ENCODE results near the gene TP53AIP1. TPM values are rescaled to one million over a fixed set of nuclear protein-coding genes. Genes with fewer than 3 reads are reported as not detected.
A peak's percentile ranks its signal among the peaks of the same experiment; 100 is the strongest.

The TP53AIP1 gene
- total and polyA plus RNA-seq, 9 of the 15 experiments (the other 6 are each of a cell fraction or from before 2014, with no cell fraction given) = not detected

DNA sequence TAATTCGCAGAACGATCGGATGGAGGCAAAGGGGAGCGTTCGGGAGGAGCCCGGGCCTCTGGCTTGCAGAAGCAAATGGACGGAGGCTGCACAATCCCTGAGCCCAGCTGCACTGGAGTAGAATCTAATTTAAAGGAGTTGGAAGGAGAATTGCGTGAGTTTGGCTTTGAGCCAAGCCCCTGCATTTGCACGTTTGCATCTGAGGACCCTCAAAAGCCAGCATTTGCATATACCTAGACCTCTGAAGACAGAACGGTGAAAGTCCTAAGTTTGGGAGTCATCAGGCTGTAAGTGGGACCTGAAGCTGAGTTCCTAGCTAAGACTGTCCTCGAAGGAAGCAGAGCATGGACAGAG is 15.6 kb downstream of the TP53AIP1 start:
- no peaks in the 10 kb centered on the region for H3K9me1 ChIP-seq (ENCODE audit: control insufficient read depth, insufficient read depth, low read length)
- DNase-seq (ENCODE audit: extremely low read depth in 1 of 4, low spot score in 3 of 4) = no peak
- no TSS peak for BruUV-seq (replicated peaks)
- in situ Hi-C loops (cut with MboI) = no loop called here
- ChIA-PET POLR2A (no interaction called here), CTCF (ENCODE audit: low intra/inter-chr PET ratio) (no interaction called here)
- H3K36me3 ChIP-seq (ENCODE audit: control insufficient read depth, insufficient read depth, low read length) = no peaks in the 10 kb centered on the region
- no peaks in the 10 kb centered on the region for H4K20me1 ChIP-seq (replicated peaks; ENCODE audit: control insufficient read depth, insufficient read depth, low read length)
- no peak overlapping the region for H3K9ac ChIP-seq (ENCODE audit: insufficient read depth in 1 of 2, low read depth in 2 of 2, low read length in 2 of 2)
- H2AFZ ChIP-seq (ENCODE audit: low read depth, low read length) = no peak overlapping the region
- ATAC-seq = no peak
- no peaks in the 10 kb centered on the region for H3K4me1 ChIP-seq (replicated peaks in 1 of 2; ENCODE audit: control insufficient read depth in 2 of 2, insufficient read depth in 2 of 2, low read length in 2 of 2)
- 0% methylated on average over 7 of the region's 11 CpGs for WGBS (ENCODE audit: insufficient coverage, low coverage, missing lambda C conversion rate)
- H3K27ac ChIP-seq (ENCODE audit: extremely low read depth, low read depth, low read length) = no peak overlapping the region
- H3K9me3 ChIP-seq (replicated peaks; ENCODE audit: control insufficient read depth, insufficient read depth, low read depth, low read length) = no peaks in the 10 kb centered on the region
- intact Hi-C loops (cut with micrococcal nuclease) = no loop called here
- no peak overlapping the region for H3K4me3 ChIP-seq
- peaks cover 0 to 7% of the 10 kb centered on the region in 2 experiments; a peak in 1 of 5 replicates for H3K27me3 ChIP-seq (ENCODE audit: control insufficient read depth in 2 of 2, insufficient read depth in 2 of 2, low read length in 2 of 2)
- no peak overlapping the region for H3K4me2 ChIP-seq (ENCODE audit: insufficient read depth, low read length)
- TF ChIP-seq ZNF830 (CRISPR knock-in tag; IDR thresholded peaks at IDR 0.05) (no peak), NFIC (IDR thresholded peaks at IDR 0.05) (peak; percentile 53; the same call in 1 of the 2 replicates)
- H3K79me2 ChIP-seq (ENCODE audit: control insufficient read depth, insufficient read depth, low read length) = no peaks in the 10 kb centered on the region
- no peak for FAIRE-seq

DNA sequence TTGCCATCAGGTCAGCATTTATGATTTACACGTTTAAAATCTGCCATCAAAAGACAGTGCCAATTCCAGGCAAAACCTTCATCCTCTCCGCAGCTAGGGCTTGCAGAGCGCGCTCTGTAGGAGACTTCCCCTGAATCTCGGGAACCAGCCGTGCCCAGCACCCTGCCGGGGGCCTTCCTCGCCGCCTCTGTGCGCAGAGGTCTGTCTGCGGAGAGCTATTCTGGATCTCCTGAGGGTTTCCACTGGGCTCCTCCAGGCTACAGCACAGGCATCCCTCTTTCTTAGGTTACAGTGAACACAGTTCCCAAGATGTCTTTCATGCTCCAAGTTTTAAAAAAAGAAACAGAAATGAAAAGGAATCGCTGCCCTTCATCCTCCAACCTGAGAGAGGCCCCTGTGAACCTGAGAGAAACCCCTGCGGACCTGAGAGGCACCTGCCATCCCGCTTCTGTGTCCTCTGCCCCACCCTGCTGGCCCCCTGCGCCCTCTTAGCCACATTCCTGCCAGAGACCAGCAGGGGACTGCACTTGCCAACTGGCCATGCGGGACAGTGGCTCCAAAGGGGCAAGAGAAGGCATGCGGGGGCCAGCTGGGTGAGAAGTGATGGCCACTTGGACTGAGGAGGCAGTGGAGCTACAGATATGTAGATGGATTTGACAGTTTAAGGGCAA is 16.1 kb downstream of the TP53AIP1 start:
- no peak for ATAC-seq
- no peak overlapping the region for H3K4me3 ChIP-seq
- FAIRE-seq = no peak
- H3K9me1 ChIP-seq (ENCODE audit: control insufficient read depth, insufficient read depth, low read length) = no peaks in the 10 kb centered on the region
- in situ Hi-C loops (cut with MboI) (no loop called here), intact Hi-C loops (cut with micrococcal nuclease) (no loop called here)
- no peaks in the 10 kb centered on the region for H3K79me2 ChIP-seq (ENCODE audit: control insufficient read depth, insufficient read depth, low read length)
- no peak overlapping the region for H3K9ac ChIP-seq (ENCODE audit: insufficient read depth in 1 of 2, low read depth in 2 of 2, low read length in 2 of 2)
- H4K20me1 ChIP-seq (replicated peaks; ENCODE audit: control insufficient read depth, insufficient read depth, low read length) = no peaks in the 10 kb centered on the region
- H3K9me3 ChIP-seq (replicated peaks; ENCODE audit: control insufficient read depth, insufficient read depth, low read depth, low read length) = no peaks in the 10 kb centered on the region
- DNase-seq (ENCODE audit: extremely low read depth in 1 of 4, low spot score in 3 of 4) = no peak
- H3K4me2 ChIP-seq (ENCODE audit: insufficient read depth, low read length) = no peak overlapping the region
- POLR2A ChIA-PET = interaction anchor here (0.6 kb wide), 1 partner anchor 12 kb away, joined by 3 read pairs; no protein-coding TSS in a partner anchor
- BruUV-seq (replicated peaks) = no TSS peak
- TF ChIP-seq POLR2B (IDR thresholded peaks at IDR 0.05; ENCODE audit: low read depth, partially characterized antibody) = no peak
- no peak for TF ChIP-seq MCM3 (IDR thresholded peaks at IDR 0.05)
- no peak for TF ChIP-seq CBX5 (IDR thresholded peaks at IDR 0.05; ENCODE audit: borderline replicate concordance, low read depth)
- H3K27ac ChIP-seq (ENCODE audit: extremely low read depth, low read depth, low read length) = no peak overlapping the region
- H3K27me3 ChIP-seq (ENCODE audit: control insufficient read depth in 2 of 2, insufficient read depth in 2 of 2, low read length in 2 of 2) = peaks cover 0 to 12% of the 10 kb centered on the region in 2 experiments; a peak in 1 of 5 replicates
- H3K4me1 ChIP-seq (replicated peaks in 1 of 2; ENCODE audit: control insufficient read depth in 2 of 2, insufficient read depth in 2 of 2, low read length in 2 of 2) = no peaks in the 10 kb centered on the region
- 2% methylated on average over 17 of the region's 17 CpGs for WGBS (ENCODE audit: insufficient coverage, low coverage, missing lambda C conversion rate)
- CTCF ChIA-PET (ENCODE audit: low intra/inter-chr PET ratio) = no interaction called here
- H2AFZ ChIP-seq (ENCODE audit: low read depth, low read length) = no peak overlapping the region
- H3K36me3 ChIP-seq (ENCODE audit: control insufficient read depth, insufficient read depth, low read length) = no peaks in the 10 kb centered on the region

All from K562 (cell line).